HG03558 (cell line): ENCODE results near the gene GPR160.
"Not testable (repeated sequence)": the region's sequence is repeated elsewhere in the genome, so short reads cannot be mapped to it uniquely, and the experiment has no call there.

Experiments used
- ATAC-seq: cut with Tn5 transposase; IDR thresholded peaks from one replicate; pipeline ENCODE4 v1.9.1; 2021; ENCODE audit warnings: moderate number of reproducible peaks; ENCODE audit not compliant: unreplicated experiment; ENCODE audit errors: extremely low read depth

The GPR160 gene

DNA sequence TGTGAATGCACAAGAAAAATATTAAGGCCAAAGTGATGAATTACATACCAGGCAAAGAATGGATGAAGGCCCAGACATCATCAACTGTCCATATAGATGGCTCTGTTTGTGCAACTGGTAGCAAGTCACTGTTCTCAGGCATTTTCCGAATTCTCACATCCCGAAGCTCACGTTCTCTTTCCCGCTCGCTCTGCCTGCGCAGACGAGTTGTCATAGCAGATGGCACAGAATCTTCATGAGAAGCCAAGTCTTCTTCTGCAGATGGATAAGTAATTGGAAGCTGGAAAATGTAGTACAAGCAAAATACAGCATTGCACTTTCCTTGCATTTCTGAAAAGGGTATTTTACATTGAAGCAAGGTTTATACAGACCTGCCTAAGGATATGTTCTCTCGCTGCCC, 64.6 kb downstream of the GPR160 start:
- ATAC-seq, result no peak

DNA sequence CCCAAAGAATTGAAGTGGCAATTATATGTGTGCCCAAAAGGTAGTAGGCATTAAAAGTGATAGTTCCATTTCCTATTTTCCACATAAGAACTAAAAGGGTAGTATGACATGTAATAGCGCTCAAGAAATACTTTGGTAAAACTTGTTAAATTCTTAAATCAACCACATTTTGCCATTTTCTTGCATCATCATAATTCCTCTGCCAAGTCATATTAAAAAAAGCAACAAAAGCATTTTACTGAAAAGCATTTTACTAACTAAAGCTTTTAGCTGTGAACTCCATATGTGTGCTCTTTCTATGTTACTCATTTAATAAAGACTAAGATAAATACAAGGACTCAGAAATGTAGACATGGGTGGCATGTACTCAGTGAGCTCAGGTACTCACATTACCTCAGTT, 70.1 kb downstream of the GPR160 start:
- no peak for ATAC-seq

DNA sequence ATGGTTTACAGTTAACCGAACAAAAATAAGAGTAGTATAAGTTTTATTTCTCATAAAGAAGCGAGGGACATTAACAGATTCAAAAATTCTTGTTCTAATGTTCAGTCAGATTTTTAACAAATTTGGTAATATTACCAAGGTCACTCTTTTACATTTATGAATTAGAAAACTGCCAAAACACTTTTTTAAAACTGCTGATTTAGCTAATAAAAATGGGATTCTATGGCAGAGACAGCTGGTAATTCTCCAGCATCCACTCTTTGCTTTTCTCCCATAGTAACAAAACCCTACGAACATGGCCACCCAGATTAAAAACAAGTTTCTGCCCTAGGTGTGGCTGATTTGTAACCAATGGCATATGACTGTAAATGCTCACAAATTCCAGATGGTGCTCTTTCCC, 71.2 kb downstream of the GPR160 start:
- no peak for ATAC-seq

DNA sequence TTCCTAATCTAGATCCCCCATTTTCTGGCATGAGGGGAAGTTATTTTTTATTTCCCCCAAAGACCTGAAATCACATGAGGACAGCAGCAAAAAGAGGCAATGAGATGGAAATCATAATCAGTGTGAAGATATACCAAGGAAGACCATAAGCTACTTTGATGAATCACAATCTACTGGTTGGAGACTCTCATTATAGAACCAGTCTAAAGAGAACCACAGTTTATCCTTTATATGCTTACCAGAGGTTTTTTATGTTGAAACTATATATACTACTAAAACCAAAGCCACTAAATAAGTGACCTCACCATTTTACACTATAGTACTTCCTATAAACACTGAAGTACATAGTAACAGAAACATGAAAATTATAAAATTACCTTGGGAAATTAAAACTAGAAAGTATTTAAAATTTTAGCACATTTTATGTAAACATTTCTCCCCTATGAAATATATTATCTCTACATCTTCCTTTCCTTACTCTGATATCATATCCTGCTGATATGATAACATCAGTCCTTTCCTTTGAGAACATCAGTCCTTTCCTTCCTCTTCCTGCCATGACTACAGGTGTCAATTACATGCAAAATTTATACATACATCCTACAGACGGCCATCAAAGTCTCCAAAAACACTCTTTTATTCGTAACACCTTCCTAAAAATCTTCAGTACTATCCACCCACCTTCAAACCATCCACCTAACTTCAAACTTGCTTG, 71.9 kb downstream of the GPR160 start:
- ATAC-seq, result no peak

DNA sequence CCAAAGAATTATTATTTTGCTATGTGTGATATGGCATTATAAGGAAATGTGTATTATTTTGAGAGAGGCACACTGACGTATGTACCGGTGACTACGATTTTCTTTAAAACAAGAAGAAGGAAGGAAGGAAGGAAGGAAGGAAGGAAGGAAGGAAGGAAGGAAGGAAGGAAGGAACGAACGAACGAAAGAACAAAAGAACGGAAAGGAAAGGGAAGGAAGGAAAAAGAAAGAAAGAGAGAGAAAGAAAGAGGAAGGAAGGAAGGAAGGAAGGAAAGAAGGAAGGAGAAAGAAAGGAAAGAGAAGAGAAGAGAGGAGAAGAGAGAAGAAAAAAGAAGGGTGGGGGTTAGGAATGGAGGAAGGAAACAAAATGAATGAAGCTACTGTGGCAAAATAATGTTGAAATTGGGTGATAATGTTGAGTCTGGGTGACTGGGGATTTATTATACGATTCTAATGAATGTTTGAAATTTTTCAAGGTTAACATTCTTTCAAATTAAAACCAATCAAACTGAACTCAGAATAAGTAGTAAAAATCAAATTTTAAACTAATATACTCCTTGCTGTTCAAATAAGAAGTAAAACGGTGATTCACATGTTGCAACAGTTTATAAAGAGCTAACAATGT, 73.5 kb downstream of the GPR160 start:
- no peak for ATAC-seq

DNA sequence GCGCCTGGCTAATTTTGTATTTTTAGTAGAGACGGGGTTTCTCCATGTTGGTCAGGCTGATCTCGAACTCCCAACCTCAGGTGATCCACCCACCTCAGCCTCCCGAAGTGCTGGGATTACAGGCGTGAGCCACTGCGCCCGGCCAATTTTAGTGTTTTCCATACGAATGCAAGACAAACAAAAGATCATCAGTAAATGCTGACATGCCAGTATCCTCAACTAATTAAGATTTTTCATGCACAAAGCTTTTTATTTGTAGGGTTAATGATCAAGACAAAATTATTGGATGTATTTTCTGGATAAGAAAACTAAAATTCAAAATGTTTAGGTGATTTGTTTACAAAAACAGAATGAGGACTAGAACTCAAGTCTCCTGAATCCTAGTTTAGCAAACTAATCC, 76.4 kb downstream of the GPR160 start:
- ATAC-seq, result not testable (repeated sequence)

DNA sequence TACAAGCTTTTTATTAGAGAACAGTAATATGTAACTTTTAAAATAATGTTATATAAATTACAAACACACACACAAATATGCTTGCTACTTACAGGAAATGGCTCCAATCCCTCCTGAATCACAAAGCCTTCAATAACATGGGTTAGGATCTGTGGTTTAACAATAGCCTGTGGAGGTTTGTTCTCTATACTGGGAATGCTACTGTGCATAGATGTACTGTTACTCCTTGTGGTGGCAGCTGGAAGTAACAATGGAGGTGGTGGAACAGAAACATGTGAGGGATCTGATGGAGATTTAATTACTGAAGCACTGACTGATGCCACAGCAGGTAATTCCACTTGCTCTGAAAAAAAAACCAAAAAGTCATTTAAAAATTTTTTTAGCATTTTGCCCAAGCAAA, 79.3 kb downstream of the GPR160 start:
- no peak for ATAC-seq

DNA sequence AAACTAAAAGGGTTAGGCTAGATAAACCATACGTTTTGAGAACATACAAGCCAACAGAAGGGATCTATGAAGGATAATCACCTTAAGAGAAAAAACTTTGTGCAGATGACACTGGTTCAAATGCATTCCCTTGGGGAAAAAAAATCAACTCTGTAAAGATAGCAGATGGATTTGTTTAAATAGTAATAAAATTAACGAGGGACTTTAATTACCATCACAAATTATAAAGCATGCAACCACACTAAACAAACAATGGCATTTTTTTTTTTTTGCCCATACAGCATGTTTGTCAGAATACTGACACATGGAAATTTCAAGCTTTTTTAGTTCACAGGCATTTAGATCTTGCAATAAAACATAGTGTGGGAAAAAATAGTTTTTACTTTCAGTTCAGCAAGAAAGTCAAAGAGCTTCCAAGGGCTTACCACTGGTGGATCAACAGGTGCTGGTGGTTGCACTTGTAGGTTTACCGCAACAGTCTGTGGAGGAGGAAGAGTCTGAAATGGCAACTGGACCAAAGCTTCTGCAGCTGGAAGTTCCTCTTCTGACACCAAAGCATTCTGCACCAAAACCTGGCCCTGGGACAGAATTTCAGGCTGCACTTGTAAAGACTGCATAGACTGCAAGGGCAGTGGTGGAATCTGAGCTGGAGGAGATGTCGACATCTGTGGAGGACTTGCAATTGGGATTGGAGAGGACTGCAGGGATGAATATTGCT, 90.6 kb downstream of the GPR160 start:
- ATAC-seq, result peak; percentile 86

DNA sequence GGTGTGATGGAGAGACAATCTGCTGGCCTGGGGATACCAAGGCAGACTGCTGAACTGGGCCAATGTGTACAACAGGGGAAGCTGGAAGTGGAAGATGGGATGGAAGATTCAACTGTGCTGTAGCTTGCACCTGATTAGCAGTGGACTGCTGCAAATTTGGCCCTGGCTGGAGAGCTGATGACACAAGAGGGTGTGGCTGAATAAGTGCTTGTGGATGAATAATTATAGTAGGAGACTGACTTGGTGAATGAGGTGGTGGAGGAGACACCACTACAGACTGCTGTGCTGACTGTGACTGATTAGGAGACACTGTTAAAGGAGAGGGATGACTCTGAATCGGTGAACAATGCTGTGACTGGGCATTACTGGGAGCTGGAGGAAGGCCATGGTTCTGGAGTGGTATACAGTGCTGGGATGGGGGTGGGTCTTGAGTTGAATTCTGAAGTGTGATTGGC, 91.2 kb downstream of the GPR160 start:
- no peak for ATAC-seq

DNA sequence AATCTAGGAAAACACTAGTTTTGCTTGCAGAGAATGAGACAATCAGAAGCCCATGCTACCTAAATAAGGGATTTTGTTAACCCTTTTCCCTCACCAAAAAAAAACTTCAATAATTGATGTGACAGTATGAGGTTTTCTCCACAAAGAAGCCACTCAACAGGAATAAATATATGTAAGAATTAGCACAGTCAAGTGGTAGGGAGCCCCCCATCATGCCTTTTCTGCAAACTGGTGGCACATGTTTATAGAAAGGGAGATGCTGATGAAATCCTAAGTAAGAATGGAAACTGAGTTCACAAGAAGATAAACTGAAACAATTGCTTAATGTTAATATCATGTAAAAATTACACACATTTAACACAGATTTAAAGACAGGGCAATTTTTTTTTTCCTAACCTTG, 92.7 kb downstream of the GPR160 start:
- no peak for ATAC-seq

DNA sequence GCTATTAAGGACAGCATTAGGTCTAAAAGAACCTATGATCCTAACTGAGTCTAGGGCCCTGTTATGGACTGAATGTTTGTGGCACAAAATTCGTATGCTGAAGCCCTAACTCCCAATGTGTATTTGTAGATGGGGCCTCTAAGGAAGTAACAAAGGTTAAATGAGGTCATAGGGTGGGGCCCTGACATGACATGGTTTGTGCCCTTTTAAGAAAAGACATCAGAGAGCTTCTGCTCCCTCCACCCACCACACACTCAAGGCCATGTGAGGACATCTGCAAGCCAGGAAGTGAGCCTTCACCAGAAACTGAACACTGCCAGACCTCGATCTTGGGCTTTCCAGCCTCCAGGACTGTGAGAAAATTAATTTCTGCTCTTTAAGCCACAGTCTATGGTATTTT, 94.5 kb downstream of the GPR160 start:
- no peak for ATAC-seq
